Upper lobe of left lung (tissue), 6 donors: ENCODE results near the gene PRR18. TPM values are rescaled to one million over a fixed set of nuclear protein-coding genes. Genes with fewer than 3 reads are reported as not detected.

Experiments
- ATAC-seq, 2 donors: fragments of 200-7000 bp; cut with Tn5 transposase; one replicate each; pipeline ENCODE4 v1.9.1; 2022; ENCODE audit warnings: mild to moderate bottlenecking in 2 of 2, moderate library complexity in 2 of 2; ENCODE audit not compliant: low FRiP score in 2 of 2
- DNase-seq, 2 donors: peaks; one replicate each; pipeline ENCODE4 v3.0.0-alpha.2; 2019 to 2020
- H3K27ac ChIP-seq, 4 donors: fragments of 200-600 bp; sonication (generic); one replicate each; pipeline ENCODE4 v1.5.1; 2016 to 2019
- H3K27me3 ChIP-seq, 4 donors: fragments of 200-600 bp; sonication (generic); one replicate each; pipeline ENCODE4 v1.5.1; 2017 to 2019
- H3K36me3 ChIP-seq, 4 donors: fragments of 200-600 bp; sonication (generic); one replicate each; pipeline ENCODE4 v1.5.1; 2016 to 2019
- H3K4me1 ChIP-seq, 4 donors: fragments of 200-600 bp; sonication (generic); one replicate each; pipeline ENCODE4 v1.5.1; 2018 to 2019
- H3K4me3 ChIP-seq, 4 donors: fragments of 200-600 bp; sonication (generic); one replicate each; pipeline ENCODE4 v1.5.1; 2017 to 2019; ENCODE audit warnings: mild to moderate bottlenecking in 2 of 4, moderate library complexity in 1 of 4
- H3K9me3 ChIP-seq, 4 donors: fragments of 200-600 bp; sonication (generic); one replicate each; pipeline ENCODE4 v1.5.1; 2018 to 2019
- CTCF ChIP-seq, 6 experiments: fragments of 450-650 bp in 4 of 6; fragments of 200-600 bp in 2 of 6; sonication (generic) in 2 of 6; IDR thresholded peaks; one replicate each; pipeline ENCODE4 v1.5.1; 2016 to 2019; ENCODE audit warnings: antibody characterized with exemption in 6 of 6
- EP300 ChIP-seq, 4 donors: sonication (generic); formaldehyde crosslinking; IDR thresholded peaks; one replicate each; pipeline ENCODE4 v1.5.1; 2017; ENCODE audit warnings: antibody characterized with exemption in 4 of 4, control low read depth in 2 of 4
- POLR2A ChIP-seq, 4 donors: fragments of 450-650 bp; IDR thresholded peaks; one replicate each; pipeline ENCODE4 v1.5.1; 2016 to 2017; ENCODE audit warnings: antibody characterized with exemption in 4 of 4, mild to moderate bottlenecking in 2 of 4
- POLR2AphosphoS5 ChIP-seq, 2 donors: sonication (generic); formaldehyde crosslinking; IDR thresholded peaks; one replicate each; pipeline ENCODE4 v1.5.1; 2017; ENCODE audit warnings: antibody characterized with exemption in 2 of 2
- WGBS, 2 donors: methylation state at CpG; one replicate each; pipeline ENCODE4 v1.1.5; 2017 to 2018; 5-methylcytosine and 5-hydroxymethylcytosine counted together
- total RNA-seq, 6 donors: library from RNA; depleted of rRNA in 4 of 6; stranded (reverse); fragments of >200 nt in 4 of 6; gene quantifications; one replicate each; pipeline versions ENCODE4 v1.1.0 to v1.2.1, GENCODE V29; 2016 to 2021
- donor health status: DM: no; HTN: no; CAD: no; lungs with moderate emphysema.
- donor health status: DM: no; HTN: yes; CAD: no; lungs with severe emphysema.

The PRR18 gene
- total RNA-seq, 6 donors from 2014 or later = 0.15 to 2.1 (median 0.50) TPM; not detected in 2

GRCh38 chr6:166312832-166313231, 4.6 kb upstream of the PRR18 start:
- Histone ChIP-seq H3K36me3 (no peaks in the 10 kb centered on the region), H3K27ac (no peak overlapping the region), H3K4me3 (no peak overlapping the region), H3K4me1 (peaks cover 8 to 10% (median 9%) of the 10 kb centered on the region in 4 donors), H3K9me3 (no peaks in the 10 kb centered on the region), H3K27me3 (peaks cover 0 to 14% (median 6%) of the 10 kb centered on the region in 4 donors)
- ATAC-seq = no peak
- no peak for DNase-seq
- TF ChIP-seq POLR2A (IDR thresholded peaks at IDR 0.05) (no peak), POLR2AphosphoS5 (IDR thresholded peaks at IDR 0.05) (no peak), EP300 (IDR thresholded peaks at IDR 0.05) (no peak), CTCF (IDR thresholded peaks at IDR 0.05) (no peak)
- WGBS, 2 donors = 70 to 84% methylated on average over 1 of the region's 1 CpG

GRCh38 chr6:166310634-166311033, 2.4 kb upstream of the PRR18 start:
- peaks cover 0 to 32% (median 14%) of the 10 kb centered on the region in 4 donors for H3K27me3 ChIP-seq
- 85 to 92% methylated on average over 12 of the region's 12 CpGs for WGBS, 2 donors
- no peak overlapping the region for H3K4me3 ChIP-seq
- peaks cover 15 to 24% (median 20%) of the 10 kb centered on the region in 4 donors for H3K4me1 ChIP-seq
- ATAC-seq = no peak
- H3K9me3 ChIP-seq = no peaks in the 10 kb centered on the region
- DNase-seq = no peak
- no peak overlapping the region for H3K27ac ChIP-seq
- TF ChIP-seq EP300 (IDR thresholded peaks at IDR 0.05) (no peak), POLR2A (IDR thresholded peaks at IDR 0.05) (no peak), POLR2AphosphoS5 (IDR thresholded peaks at IDR 0.05) (no peak), CTCF (IDR thresholded peaks at IDR 0.05) (no peak)
- no peaks in the 10 kb centered on the region for H3K36me3 ChIP-seq

GRCh38 chr6:166309977-166310376, 1.8 kb upstream of the PRR18 start:
- TF ChIP-seq POLR2A (IDR thresholded peaks at IDR 0.05) (no peak), CTCF (IDR thresholded peaks at IDR 0.05) (no peak), POLR2AphosphoS5 (IDR thresholded peaks at IDR 0.05) (no peak), EP300 (IDR thresholded peaks at IDR 0.05) (no peak)
- no peaks in the 10 kb centered on the region for H3K9me3 ChIP-seq
- peaks cover 15 to 24% (median 20%) of the 10 kb centered on the region in 4 donors for H3K4me1 ChIP-seq
- peaks cover 0 to 34% (median 14%) of the 10 kb centered on the region in 4 donors for H3K27me3 ChIP-seq
- H3K27ac ChIP-seq = no peak overlapping the region
- DNase-seq (no peak), ATAC-seq (no peak)
- H3K36me3 ChIP-seq = no peaks in the 10 kb centered on the region
- WGBS, 2 donors = 87 to 91% methylated on average over 9 of the region's 9 CpGs
- H3K4me3 ChIP-seq = no peak overlapping the region

GRCh38 chr6:166308769-166309589, 787 bp upstream of the PRR18 start:
- Histone ChIP-seq H3K27ac (no peak overlapping the region), H3K4me1 (peaks cover 15 to 24% (median 20%) of the 10 kb centered on the region in 4 donors), H3K9me3 (no peaks in the 10 kb centered on the region), H3K4me3 (peak overlapping the region in 3 of 4 donors; percentile 40 to 53 (median 50)), H3K27me3 (peaks cover 0 to 34% (median 14%) of the 10 kb centered on the region in 4 donors), H3K36me3 (no peaks in the 10 kb centered on the region)
- ATAC-seq (peak in 1 of 2 donors; percentile 49), DNase-seq (no peak)
- 58 to 59% methylated on average over 5 to 11 of the region's 11 CpGs for WGBS, 2 donors
- TF ChIP-seq POLR2A (IDR thresholded peaks at IDR 0.05) (peak in 1 of 4 donors; percentile 17), EP300 (IDR thresholded peaks at IDR 0.05) (no peak)

GRCh38 chr6:166307082-166308032, 835 bp downstream of the PRR18 start:
- 2 to 8% methylated on average over 10 to 32 of the region's 115 CpGs for WGBS, 2 donors
- peaks cover 0 to 34% (median 14%) of the 10 kb centered on the region in 4 donors for H3K27me3 ChIP-seq
- TF ChIP-seq POLR2A (IDR thresholded peaks at IDR 0.05) (no peak), POLR2AphosphoS5 (IDR thresholded peaks at IDR 0.05) (no peak), CTCF (IDR thresholded peaks at IDR 0.05) (peak in 1 of 6 experiments; percentile 15)

More at GRCh38 chr6:166307082-166308032, 835 bp downstream of the PRR18 start:
- Histone ChIP-seq H3K9me3 (no peaks in the 10 kb centered on the region), H3K4me1 (peaks cover 15 to 24% (median 20%) of the 10 kb centered on the region in 4 donors), H3K27ac (no peak overlapping the region), H3K36me3 (no peaks in the 10 kb centered on the region), H3K4me3 (peak overlapping the region; percentile 16 to 53 (median 45))
- peak in 1 of 2 donors; percentile 48 for ATAC-seq
- DNase-seq = peak in 1 of 2 donors; percentile 86
